HepG2 (cell line): ENCODE measurements around the gene MBD5.

Experiments used
- ADNP ChIP-seq: sonication (generic); formaldehyde crosslinking; IDR thresholded peaks from 2 replicates; pipeline ENCODE4 v1.4.0; 2020; ENCODE audit warnings: missing genetic modification reagents
- CTCF ChIP-seq: sonication (generic); formaldehyde crosslinking; IDR thresholded peaks from 2 replicates; pipeline ENCODE4 v1.5.0; 2020; ENCODE audit warnings: mild to moderate bottlenecking, missing genetic modification reagents, moderate library complexity
- DPF2 ChIP-seq: sonication (generic); formaldehyde crosslinking; IDR thresholded peaks from 2 replicates; pipeline ENCODE4 v1.4.0; 2020; ENCODE audit warnings: mild to moderate bottlenecking, low read depth, missing genetic modification reagents, borderline replicate concordance
- RBM22 ChIP-seq: fragments of 200-400 bp; formaldehyde crosslinking; optimal IDR thresholded peaks from 2 replicates; pipeline ENCODE3; 2017; ENCODE audit warnings: mild to moderate bottlenecking, low read length, moderate library complexity
- TGIF2 ChIP-seq: IDR thresholded peaks from 2 replicates; pipeline ENCODE4 v1.6.1; 2016; ENCODE audit warnings: control low read depth, missing compliant biosample characterization
- ZNF121 ChIP-seq: sonication (generic); formaldehyde crosslinking; IDR thresholded peaks from 2 replicates; pipeline ENCODE4 v1.5.0; 2020; ENCODE audit warnings: mild to moderate bottlenecking, missing genetic modification reagents
- ZNF335 ChIP-seq: sonication (generic); formaldehyde crosslinking; IDR thresholded peaks from 2 replicates; pipeline ENCODE4 v1.4.0; 2020; ENCODE audit warnings: missing genetic modification reagents
- ZNF510 ChIP-seq: sonication (generic); formaldehyde crosslinking; IDR thresholded peaks from 2 replicates; pipeline ENCODE4 v1.4.0; 2020; ENCODE audit warnings: low read depth, mild to moderate bottlenecking, missing genetic modification reagents
- ZNF670 ChIP-seq: sonication (generic); formaldehyde crosslinking; IDR thresholded peaks from 2 replicates; pipeline ENCODE4 v1.8.0; 2022; ENCODE audit warnings: mild to moderate bottlenecking, missing genetic modification reagents, borderline replicate concordance
- ZSCAN9 ChIP-seq: IDR thresholded peaks from 2 replicates; pipeline ENCODE4 v1.6.1; 2016; ENCODE audit warnings: borderline replicate concordance

DNA sequence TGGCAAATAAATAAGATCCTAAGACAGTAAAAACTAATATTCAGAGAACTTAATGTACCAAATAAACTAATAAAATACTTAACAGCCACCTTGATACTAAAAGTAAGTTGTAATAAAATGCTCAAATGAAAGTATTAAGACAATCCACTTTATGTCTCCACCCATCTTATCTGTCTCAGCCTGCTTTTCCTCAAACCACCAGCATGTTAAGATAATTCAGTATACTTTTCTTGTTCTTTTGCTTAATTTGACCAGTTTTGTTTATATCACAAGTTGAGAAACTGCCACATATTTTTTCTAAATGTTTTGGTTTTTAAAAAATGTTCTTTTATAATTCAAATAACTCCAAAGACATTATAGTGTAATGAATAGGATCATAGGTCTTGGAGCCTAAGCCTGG lies 142.0 kb downstream of the MBD5 start:
- TF ChIP-seq CTCF (CRISPR knock-in tag) (no peak), ADNP (CRISPR knock-in tag) (no peak), ZNF510 (CRISPR knock-in tag) (no peak), TGIF2 (CRISPR knock-in tag) (no peak), RBM22 (no peak), ZNF121 (no peak), ZSCAN9 (CRISPR knock-in tag) (no peak), ZNF670 (CRISPR knock-in tag) (no peak), ZNF335 (CRISPR knock-in tag) (no peak), DPF2 (CRISPR knock-in tag) (no peak)
